ENCODE measurements around the gene ZNF609. TPM values are rescaled to one million over a fixed set of nuclear protein-coding genes. Genes with fewer than 3 reads are reported as not detected.

The ZNF609 gene
- total RNA-seq, 1 donor from 2014 or later: 16.0 TPM

DNA sequence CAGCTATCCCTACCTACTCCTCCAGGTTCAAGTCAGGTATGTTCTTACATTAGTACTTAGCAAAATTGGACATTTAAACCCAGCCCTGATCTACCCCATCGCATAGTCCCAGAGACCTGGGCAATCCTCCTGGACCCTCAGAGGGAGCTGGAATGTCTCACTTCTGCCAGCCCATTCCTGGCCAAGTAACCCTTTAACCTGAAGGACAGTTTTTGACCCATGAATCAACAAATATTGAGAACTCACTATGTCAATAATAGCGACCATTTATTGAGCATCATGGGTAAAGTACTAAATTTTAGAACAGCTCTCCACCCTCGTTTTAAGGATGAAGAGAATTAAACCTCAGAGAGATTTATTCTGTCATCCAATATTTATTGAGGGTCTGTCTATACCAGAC lies 244.6 kb downstream of the ZNF609 start:
- Histone ChIP-seq H3K27me3 (no peaks in the 10 kb centered on the region), H3K4me3 (no peak overlapping the region), H3K4me1 (peaks cover 3 to 26% of the 10 kb centered on the region in 2 donors), H3K36me3 (no peaks in the 10 kb centered on the region), H3K27ac (no peak overlapping the region), H3K9me3 (no peaks in the 10 kb centered on the region)
- intact Hi-C loops (cut with DNase I): no loop called here
- DNase-seq (ENCODE audit: low spot score in 2 of 2): no peak
- TF ChIP-seq, protein P1, sequence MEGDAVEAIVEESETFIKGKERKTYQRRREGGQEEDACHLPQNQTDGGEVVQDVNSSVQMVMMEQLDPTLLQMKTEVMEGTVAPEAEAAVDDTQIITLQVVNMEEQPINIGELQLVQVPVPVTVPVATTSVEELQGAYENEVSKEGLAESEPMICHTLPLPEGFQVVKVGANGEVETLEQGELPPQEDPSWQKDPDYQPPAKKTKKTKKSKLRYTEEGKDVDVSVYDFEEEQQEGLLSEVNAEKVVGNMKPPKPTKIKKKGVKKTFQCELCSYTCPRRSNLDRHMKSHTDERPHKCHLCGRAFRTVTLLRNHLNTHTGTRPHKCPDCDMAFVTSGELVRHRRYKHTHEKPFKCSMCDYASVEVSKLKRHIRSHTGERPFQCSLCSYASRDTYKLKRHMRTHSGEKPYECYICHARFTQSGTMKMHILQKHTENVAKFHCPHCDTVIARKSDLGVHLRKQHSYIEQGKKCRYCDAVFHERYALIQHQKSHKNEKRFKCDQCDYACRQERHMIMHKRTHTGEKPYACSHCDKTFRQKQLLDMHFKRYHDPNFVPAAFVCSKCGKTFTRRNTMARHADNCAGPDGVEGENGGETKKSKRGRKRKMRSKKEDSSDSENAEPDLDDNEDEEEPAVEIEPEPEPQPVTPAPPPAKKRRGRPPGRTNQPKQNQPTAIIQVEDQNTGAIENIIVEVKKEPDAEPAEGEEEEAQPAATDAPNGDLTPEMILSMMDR (IDR thresholded peaks at IDR 0.05): no peak

DNA sequence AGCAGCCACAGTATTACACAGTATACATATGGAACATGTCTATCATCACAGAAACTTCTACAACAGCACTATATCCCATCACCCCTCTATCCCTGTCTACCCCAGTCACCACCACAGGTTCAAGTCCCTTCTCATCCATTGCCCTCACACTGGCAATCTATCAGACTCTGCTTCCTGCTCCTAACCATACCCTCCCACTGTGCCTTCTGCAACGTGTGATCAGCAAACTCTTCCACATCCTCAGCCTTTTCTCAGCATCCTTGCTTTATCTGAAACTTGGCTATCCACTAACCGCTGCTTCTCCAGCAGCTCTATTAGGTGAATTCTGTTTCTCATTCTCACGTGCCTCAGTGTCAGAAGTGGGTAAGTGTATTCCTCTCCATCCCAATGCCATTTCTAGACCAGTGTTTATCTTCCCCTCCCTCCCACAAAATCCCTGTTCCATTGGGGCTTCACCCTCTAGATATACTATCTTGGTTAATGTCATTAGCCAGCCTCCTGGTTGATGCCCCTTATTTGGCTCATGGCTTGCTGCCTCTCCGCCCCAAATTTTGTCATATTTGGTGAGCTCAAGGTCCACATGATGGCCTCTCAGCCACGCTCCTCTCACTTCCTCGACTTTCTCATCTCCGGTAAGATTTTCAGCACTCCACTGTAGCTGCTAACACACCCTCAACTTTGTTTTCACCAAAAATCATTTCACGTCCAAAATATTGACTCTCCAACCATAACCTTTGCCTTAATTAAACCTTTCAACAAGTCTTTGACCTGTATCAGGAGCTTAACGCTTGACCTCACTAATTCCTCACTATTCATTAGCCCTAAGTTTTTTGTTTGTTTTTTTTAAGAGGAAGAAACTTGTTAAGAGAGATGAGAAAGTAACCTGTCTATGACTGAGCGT lies 245.9 kb downstream of the ZNF609 start:
- TF ChIP-seq, protein P1 (IDR thresholded peaks at IDR 0.05): no peak
- Histone ChIP-seq H3K36me3 (no peaks in the 10 kb centered on the region), H3K27me3 (no peaks in the 10 kb centered on the region), H3K4me1 (peaks cover 3 to 13% of the 10 kb centered on the region in 2 donors), H3K9me3 (no peaks in the 10 kb centered on the region), H3K4me3 (no peak overlapping the region), H3K27ac (no peak overlapping the region)
- intact Hi-C loops (cut with DNase I): no loop called here
- no peak for DNase-seq (ENCODE audit: low spot score in 2 of 2)

DNA sequence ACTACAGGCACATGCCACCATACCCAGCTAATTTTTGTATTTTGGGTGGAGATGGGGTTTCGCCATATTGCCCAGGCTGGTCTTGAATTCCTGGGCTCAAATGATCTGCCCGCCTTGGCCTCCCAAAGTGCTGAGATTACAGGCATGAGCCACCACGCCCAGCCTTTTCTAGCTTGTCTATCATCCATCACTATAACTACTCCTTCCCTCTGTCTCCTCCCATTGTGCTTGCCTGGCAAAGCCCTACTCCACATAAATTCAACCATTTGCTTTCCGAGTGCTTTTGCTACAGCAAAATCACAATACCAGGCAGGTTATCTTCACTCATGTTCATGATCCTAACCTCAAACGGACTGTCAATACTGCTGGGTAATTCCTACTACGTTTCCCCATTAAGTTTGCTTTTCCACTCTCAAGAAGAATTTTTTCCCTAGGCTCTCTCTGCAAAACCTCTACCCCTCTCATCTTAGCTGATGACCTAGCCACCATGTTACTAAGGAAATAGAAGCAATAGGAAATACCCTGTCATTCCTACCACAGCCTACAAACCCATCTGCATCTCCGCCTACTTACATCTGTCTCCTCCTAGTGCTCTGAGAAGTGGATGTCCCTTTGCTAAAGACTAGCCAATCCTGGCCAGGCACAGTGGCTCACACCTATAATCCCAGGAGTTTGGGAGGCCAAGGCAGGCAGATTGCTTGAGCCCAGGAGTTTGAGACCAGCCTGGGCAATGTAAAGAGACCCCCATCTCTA lies 250.5 kb downstream of the ZNF609 start:
- no peaks in the 10 kb centered on the region for H3K36me3 ChIP-seq
- DNase-seq (ENCODE audit: low spot score in 2 of 2): no peak
- H3K4me3 ChIP-seq: no peak overlapping the region
- no peak overlapping the region for H3K27ac ChIP-seq
- no peaks in the 10 kb centered on the region for H3K27me3 ChIP-seq
- H3K9me3 ChIP-seq: no peaks in the 10 kb centered on the region
- TF ChIP-seq, protein P1 (IDR thresholded peaks at IDR 0.05): no peak
- H3K4me1 ChIP-seq: no peaks in the 10 kb centered on the region
- intact Hi-C loops (cut with DNase I): no loop called here

DNA sequence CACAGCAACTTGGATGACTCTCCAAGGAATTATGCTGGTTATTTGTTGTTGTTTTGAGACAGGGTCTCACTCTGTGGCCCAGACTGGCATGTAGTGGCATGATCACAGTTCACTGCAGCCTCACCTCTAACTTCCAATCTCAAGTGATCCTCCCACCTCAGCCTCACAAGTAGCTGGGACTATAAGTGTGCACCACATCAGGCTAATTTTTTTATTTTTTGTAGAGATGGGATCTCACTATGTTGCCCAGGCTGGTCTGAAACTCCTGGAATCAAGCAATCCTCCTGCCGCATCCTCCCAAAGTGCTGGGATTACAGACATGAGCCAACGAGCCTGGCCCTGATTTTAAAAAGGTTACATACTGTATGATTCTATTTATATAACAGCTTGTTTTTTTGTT lies 252.0 kb downstream of the ZNF609 start:
- TF ChIP-seq, protein P1 (IDR thresholded peaks at IDR 0.05): no peak
- Histone ChIP-seq H3K4me1 (no peaks in the 10 kb centered on the region), H3K4me3 (no peak overlapping the region), H3K27me3 (no peaks in the 10 kb centered on the region), H3K36me3 (no peaks in the 10 kb centered on the region), H3K9me3 (no peaks in the 10 kb centered on the region), H3K27ac (no peak overlapping the region)
- intact Hi-C loops (cut with DNase I): no loop called here
- DNase-seq (ENCODE audit: low spot score in 2 of 2): no peak

DNA sequence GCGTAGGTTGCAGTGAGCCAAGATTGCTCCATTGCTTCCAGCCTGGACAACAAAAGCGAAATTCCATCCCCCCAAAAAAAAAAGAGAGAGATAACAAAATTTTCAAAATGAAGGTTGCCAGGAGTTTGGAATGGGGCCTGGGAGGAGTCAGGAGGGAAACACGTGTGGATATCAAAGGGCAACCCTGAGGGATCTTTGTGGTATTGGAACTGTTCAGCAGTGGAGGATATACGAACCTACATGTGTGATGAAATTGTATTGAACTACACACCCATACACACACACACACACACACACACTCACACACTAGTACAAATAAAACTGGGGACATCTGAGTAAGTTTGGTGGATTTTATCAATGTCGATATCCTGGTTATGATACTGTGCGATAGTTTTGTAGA lies 253.2 kb downstream of the ZNF609 start:
- no peak overlapping the region for H3K27ac ChIP-seq
- no peak for DNase-seq (ENCODE audit: low spot score in 2 of 2)
- TF ChIP-seq, protein P1 (IDR thresholded peaks at IDR 0.05): no peak
- intact Hi-C loops (cut with DNase I): no loop called here
- no peaks in the 10 kb centered on the region for H3K36me3 ChIP-seq
- no peaks in the 10 kb centered on the region for H3K27me3 ChIP-seq
- peaks cover 4 to 6% of the 10 kb centered on the region in 2 donors for H3K4me1 ChIP-seq
- H3K9me3 ChIP-seq: no peaks in the 10 kb centered on the region
- no peak overlapping the region for H3K4me3 ChIP-seq

Data from ascending aorta (tissue), 2 donors.